GM21529 (cell line): ENCODE results near the gene PTPRJ.
"Not testable (repeated sequence)": the region's sequence is repeated elsewhere in the genome, so short reads cannot be mapped to it uniquely, and the experiment has no call there.

Source experiments
- ATAC-seq: cut with Tn5 transposase; IDR thresholded peaks from one replicate; pipeline ENCODE4 v1.9.1; 2021; ENCODE audit not compliant: unreplicated experiment

PTPRJ gene

DNA sequence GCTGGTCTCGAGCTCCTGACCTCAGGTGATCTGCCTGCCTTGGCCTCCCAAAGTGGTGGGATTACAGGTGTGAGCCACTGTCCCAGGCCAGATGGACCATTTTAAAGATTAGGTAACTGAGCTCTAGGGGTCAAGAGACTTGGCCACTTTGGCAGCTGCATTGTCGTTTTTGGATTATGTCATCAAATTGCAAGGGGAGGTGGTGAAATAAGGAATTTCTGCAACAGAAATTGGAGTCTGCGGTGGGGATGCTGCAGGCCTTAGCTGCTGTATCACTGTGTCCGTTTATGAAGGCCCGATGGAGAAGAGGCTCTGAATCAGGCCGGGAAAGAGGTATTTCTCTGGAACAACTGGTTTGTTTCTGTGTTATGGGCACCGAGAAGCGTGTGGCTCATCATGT lies 34.6 kb downstream of the PTPRJ start:
- no peak for ATAC-seq

DNA sequence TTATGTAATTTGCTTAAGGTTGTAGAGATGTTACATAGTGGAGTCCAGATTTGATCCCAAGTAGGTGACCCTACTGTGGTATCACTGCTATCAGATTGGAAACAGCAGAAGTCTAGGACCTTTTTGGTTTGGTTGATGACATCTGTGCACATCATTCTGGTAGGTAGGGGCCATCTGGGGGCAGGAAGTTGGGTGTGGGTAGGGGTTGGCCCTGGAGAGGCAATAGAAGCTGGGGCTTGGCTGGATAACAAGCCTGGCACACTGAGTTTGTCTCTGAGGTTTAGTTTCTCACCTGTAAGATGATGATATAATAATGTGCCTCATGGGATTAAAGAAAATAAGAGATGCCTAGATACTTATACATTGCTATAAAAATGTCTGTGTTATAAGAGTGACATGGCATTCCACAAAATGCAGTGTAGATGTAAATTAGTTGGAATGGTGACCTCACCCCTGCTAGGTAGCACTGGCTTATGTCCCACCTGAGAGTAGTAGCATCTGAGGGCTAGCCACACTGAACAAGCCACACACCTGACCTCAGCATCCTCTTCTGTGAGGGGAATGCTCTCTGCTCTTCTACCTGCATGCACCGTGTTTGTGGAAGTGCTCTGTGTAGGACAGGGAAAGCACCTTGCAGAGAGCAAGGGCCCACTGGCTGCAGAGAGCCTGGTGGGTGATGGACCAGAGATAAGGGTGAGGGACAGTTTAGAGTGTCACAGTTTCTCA lies 36.9 kb downstream of the PTPRJ start:
- ATAC-seq: no peak

DNA sequence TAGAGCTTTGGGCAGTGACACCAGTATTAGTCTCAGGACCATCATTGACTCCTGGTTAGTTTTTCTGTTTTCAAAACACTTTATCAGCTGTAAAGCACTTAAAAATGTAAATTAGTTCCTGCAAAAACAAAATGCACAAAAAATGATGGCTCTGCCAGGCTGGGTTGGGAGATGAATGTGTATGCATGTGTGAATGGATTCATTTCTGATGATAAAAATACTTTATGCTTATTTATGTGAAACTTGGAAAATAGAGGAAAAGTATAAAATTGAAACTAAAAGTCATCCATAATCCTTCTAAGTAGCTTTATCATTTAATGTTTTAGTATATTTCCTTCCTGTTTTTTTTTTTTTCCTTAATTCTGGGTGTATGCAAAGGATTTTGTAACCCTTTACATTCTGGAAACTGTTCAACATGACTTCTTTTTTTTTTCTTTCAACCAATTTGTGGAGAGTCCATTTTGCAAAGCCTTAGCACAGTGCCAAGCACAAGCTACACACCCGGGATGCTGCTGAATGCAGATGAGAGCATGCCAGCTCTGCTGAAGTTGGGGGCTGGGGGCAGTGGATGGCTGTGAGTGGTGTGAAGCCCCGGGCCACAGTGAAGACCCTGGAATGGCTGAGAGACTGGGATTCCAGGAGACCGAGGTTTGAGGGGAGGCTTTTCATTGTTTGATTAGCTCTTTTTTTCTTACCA lies 37.6 kb downstream of the PTPRJ start:
- ATAC-seq: no peak

DNA sequence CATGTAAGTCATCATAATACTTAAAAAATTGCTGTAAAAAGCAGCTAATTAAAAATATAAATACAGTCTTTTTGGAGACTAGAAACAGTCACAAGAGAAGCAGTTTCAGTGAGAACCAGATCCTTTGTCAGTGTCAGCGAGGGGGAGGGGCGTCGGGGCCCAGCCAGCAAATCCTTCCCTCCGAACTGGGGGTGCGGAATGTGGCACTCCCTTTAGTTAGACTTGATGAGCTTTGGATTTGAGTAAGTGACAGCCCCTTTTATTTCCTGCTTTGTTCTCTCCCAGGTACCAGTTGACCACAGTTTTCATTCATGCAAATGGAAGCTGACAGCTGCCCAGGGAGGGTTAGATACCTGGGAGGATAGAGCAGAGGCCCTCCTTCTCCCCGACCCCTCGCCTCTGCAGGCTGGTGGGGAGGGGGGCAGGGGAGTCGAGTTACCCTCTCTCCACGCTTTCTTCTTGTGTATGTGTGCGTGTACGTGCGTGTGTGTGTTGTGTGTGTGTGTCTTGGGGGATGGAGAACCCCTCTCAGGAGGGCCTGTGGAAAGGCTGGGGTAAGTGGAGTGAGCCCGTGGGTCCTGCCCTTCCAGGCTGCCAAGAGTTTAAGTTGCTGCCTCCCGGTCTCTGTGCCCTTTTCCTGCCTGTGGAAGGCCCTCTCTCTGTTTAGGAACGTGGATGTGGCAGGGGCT lies 38.3 kb downstream of the PTPRJ start:
- ATAC-seq: no peak

DNA sequence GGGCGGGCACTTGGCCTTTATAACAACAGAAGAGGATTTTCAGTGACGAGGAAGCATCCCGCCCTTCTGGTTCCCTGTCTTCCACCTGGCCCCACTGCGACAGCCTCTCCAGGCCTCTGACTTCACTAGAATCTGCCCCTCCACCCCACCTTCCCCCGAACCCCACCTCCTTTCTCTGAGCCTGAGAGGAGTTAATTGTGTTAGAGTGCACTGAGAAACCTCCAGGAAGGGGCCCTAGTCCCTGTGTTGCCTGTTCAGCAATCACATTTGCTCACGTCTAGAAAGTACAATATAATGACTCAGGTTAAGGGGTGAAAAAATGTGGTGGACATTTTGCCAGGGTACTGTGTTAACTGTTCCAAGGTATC lies 38.8 kb downstream of the PTPRJ start:
- ATAC-seq: no peak

DNA sequence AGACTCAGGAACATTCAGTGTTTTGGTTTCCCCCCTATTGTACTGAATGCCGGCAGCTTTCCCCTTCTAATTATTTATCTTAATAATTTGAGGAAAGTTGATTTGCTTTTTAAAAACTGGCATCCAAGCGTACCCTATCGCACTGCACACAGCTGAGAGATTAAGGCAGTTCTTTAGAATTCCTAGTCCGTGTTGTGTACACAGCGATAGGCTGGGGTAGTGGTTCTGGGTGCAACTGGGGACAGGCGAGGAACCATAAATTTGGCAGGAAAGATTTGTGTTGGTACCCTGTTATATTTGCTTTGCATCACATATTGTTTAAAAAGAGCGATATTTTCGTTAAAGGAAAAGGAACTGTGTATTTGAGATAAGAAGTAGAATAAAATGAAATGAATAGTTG lies 39.2 kb downstream of the PTPRJ start:
- ATAC-seq: no peak

DNA sequence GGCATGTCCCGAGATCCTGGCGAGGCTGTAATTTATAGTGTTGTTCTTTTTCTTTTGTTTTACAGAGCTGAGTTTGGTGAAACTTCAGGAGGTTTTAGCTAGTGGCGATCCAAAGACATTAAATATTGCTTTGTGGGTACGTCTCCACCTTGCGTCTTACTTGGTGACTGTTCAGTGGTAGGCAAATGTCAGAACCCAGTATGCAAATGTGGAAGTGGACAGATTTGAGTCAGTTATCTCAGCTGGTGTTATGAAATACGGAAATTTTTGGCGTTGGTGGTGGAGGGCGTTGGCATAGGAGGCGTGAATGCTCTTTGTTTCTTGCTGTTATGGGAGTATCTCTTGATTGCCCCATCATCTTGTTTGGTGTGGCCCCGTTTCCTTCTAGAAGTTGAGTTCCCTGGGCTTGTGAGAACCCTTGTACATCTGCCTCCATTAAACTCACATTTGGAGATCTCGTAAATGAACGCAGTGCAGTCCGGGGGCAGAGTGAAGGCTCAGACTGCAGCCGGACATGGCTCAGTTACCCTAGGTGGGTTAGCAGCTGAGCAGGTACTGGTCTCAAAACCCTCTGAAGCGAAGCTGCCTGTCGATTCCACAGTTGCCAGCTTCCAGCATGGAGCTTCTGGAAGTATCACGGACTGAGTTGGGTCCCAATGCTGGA lies 39.9 kb downstream of the PTPRJ start:
- peak; percentile 81 for ATAC-seq

DNA sequence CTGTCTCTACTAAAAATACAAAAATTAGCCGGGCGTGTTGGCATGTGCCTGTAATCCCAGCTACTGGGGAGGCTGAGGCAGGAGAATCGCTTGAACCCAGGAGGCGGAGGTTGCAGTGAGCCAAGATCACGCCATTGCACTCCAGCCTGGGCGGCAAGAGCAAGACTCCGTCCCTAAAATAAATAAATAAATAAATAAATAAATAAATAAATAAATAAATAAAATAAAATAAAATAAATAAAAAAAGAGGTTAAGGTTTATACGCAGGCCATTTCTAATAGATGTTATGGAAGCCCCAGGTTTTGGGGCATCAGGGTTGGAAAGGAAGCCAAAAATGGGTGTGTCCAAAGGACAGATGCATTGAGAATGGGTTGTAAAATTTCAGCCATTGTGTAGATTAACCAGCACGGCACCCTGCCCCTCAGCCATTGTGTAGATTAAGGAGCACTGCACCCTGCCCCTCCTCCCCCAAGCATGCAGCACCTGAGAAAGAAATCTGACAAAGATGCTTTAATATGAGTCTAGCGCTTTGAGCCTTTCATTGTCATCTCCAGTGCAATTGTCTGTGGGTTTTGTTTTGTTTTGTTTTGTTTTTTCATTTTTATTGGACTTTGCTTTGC lies 41.0 kb downstream of the PTPRJ start:
- ATAC-seq: not testable (repeated sequence)

DNA sequence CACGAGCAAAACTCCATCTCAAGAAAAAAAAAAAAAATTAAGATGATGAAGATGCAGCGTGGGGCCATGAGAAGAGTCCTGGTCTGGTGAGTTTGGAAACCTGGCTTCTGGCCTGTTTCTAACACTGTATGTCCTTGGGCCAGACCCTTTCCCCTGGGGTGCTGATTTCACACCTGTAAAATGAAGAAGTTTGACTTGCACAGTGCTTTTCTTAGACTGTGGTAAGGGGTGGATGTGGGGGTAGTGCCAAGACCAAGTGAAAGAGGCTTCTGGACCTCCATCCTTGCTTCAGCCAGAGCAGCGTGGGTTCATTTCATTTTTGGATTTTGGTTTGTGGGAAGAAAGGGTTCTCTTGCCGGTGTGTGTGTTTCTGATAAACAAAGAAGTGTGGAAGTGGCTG lies 42.1 kb downstream of the PTPRJ start:
- no peak for ATAC-seq

DNA sequence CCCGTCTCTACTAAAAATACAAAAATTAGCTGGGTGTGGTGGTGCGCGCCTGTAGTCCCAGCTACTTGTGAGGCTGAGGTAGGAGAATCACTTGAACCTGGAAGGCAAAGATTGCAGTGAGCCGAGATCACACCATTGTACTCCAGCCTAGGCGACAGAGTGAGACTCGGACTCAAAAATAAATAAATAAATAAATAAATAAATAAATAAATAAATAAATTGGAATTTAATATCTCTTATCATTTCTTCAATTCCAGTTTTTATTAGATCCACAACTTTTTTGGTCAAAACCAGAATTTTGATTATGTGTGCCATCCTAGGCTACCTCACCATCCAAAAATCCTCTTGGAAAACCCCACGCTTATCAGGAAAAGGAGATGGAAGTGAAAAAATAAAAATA lies 43.2 kb downstream of the PTPRJ start:
- ATAC-seq: not testable (repeated sequence)

DNA sequence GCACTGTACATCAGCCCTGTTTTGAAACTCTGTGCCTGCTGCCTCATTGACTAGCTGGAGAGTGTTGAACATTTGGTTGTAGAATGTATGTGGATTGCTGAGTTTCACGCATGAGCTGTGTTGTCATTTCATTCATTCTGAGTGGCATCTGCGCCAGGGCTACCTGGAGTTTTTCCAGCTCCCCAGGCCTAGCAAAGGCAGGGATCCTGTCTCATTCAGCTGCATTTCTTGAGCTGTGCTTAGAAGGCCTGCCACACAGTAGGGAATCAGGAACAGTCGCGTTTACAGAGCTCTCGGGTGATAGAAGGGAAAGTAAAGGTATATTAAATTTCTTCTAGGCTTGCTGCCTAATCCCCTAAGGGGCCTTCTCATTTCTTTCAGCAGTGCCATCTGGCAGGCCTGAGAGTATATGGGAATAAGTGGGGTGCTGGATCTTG lies 44.3 kb downstream of the PTPRJ start:
- ATAC-seq: no peak

DNA sequence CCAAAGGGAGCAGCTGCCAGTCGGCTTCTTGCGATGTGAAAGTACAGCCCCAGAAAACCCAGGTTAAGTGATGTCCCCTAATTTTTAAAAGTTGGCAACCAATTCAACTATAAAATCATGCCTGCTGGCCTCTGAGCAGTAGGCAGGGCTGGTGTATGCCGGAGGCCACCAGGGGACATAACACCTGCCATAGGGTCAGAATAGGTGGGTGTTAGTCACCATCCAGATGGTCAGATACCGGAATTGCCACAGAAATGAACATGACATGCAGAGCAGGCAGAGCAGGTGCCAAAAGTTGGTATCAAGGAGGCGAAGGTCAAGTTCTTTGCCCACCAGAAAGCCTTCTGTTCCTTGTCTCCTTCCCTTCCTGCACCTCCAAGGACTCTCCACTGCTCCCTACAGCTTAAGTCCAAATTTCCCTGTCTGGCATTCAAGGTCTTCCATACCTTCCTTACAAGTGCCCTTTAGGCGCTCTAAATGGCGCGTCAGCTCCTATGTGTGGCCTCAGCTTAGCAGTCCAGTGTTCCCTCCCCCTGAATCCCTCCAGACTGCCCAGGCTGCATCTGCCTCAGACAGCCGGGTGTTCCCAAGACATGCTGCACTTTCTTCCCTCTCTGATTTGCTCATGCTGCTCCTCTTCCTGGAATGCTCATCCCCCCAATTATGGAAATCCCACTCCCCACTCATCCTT lies 45.1 kb downstream of the PTPRJ start:
- no peak for ATAC-seq

DNA sequence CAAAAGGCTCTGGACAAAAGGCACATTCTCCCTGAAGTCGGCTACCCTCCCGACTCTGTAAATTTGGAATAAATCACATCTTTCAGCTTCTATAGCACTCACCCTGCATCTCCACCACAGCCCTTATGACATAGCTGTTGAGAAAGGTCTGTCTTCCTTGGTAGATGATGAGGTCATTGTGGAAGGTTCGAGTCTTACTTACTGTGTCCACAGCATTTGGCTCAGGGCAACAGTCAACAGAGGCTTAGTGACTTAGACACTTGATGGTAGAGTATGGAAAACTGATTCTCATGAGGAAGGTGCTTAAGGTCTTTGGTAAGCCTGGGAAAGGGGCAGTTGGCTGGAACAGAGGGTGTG lies 45.6 kb downstream of the PTPRJ start:
- ATAC-seq: no peak

DNA sequence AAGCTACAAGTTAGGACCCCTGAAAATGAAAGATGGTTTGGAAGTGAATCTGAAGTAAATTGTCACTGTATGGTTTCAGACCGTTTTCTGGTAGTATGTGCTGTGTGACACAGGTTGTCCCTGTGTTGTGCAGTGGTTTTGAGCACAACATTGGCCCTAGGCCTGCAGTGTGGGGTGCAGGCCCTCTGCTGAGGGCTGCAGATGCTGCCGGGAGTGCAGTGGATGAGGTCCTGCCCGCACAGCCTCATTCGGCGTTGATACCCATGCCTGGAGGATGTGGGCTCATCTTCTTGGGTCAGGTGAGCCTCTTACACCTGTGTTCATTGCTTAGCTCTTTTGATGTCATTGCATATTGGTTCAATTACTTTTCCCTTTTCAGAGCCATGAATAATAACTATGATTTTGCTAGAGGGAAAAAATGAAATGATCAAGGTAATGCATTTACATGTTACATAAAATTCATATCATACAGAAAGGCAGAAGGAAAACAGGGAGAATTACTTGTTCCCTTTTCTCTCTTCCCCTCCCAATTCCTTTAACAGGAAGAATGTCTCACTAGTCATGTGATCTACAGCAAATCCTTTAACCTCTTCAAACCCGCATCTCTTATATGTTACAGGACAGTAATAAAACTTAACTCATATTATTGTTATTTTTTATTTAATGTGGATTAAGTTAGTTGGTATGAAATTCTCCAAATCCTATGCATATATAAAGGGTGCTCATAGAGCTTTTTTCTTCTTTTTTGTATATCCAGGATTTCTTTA lies 48.7 kb downstream of the PTPRJ start:
- no peak for ATAC-seq

DNA sequence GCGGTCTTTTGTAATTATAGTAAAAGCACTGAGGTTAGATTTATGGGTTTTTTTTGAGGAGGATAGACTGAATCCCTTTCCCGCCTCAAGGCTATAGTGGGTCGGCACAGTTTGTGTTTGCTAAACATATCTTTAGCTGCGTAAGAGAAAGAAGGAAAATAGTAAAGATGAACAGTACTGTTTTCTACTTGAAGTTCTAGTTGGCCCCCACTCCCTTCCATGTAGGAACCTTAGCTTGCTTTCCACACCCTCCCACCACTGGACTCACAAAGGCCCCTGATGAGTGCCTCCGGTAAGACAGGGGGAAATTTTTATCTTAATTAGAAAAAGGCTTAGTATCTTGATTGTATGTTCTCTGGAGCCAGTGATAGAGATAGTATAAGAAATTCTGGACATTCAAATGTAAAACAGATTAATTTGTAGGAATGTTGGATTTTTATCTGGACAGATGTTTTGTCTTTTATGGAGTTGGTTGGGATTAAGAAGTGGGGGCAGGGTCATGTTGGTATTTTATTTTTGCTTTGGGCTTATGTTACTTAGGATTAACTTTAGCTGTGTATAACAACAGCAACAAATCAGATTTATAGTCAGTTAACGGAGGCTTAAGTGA lies 49.4 kb downstream of the PTPRJ start:
- no peak for ATAC-seq

DNA sequence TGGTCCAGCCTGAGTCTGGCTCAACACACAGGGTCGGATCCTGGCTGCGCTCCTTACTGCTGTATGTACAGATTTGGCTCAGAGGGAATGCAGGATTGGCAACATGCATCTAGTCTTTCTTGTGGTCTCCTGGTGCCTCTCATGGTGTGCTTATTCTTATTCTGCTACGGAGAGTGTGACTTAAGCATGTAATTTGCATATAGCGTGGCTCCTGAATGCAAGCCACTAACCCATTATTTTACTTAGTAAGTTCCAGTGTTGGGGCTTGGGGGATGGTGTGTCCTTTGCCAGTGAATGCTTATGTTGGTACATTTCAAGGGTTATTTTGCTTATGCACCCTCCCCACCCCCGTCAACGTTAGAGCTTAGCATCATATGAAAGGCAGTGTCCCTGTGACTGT lies 51.2 kb downstream of the PTPRJ start:
- ATAC-seq: peak; percentile 49

DNA sequence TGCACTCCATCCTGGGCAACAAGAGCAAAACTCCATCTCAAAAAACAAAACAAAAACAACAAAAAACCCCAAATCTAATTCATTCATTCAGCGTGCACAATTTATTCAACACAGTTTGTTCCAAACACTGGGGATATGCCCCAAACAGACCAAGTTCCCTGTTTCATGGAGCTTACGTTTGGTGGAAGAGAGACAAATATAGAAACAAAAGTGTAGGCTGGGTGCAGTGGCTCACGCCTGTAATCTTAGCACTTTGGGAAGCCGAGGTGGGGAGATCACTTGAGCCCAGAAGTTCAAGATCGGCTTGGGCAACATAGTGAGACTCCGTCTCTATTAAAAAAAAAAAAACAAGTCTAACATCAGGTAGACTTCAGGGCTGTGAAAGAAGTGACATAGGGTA lies 52.4 kb downstream of the PTPRJ start:
- no peak for ATAC-seq

DNA sequence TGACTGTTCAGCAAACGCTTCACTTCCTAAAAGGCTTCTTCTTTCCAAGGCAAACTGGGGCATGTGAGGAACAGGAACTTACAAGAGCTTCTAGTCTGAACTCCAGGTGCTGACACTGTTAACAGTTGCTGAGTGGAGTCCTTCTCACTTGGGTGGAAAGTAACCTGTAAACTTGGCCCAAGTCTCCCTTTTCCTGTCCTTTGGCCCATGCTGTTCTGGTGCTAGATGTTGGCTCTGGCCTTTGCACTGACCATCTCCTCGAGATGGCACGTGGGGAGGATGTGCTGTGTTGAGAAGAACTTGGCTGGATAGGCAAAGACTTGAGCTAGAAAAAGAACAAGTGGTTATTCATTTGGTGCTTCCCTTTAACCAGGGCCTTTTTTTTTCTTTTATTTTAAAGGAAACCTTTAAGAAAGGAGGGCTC lies 53.6 kb downstream of the PTPRJ start:
- no peak for ATAC-seq
